HEK293T (cell line): ENCODE results near the gene SPEF2.

ENCODE experiments used
- ARNT ChIP-seq: fragments of 450-650 bp; IDR thresholded peaks from 2 replicates; pipeline ENCODE4 v1.6.1; 2017; ENCODE audit warnings: mild to moderate bottlenecking
- ELF4 ChIP-seq: fragments of 450-650 bp; IDR thresholded peaks from 2 replicates; pipeline ENCODE4 v1.6.1; 2017; ENCODE audit warnings: antibody characterized with exemption
- FOXA1 ChIP-seq: fragments of 450-650 bp; IDR thresholded peaks from 2 replicates; pipeline ENCODE4 v1.6.1; 2016; ENCODE audit warnings: mild to moderate bottlenecking
- FOXM1 ChIP-seq: fragments of 450-650 bp; IDR thresholded peaks from 2 replicates; pipeline ENCODE4 v1.6.1; 2017; ENCODE audit warnings: mild to moderate bottlenecking, borderline replicate concordance
- HDGF ChIP-seq: fragments of 450-650 bp; IDR thresholded peaks from 2 replicates; pipeline ENCODE4 v1.6.1; 2017; ENCODE audit warnings: antibody characterized with exemption, borderline replicate concordance
- L3MBTL2 ChIP-seq: fragments of 450-650 bp; conservative IDR thresholded peaks from 2 replicates; pipeline ENCODE4 v1.6.1; 2016; ENCODE audit warnings: mild to moderate bottlenecking
- LEF1 ChIP-seq: fragments of 450-650 bp; IDR thresholded peaks from 2 replicates; pipeline ENCODE4 v1.6.1; 2017; ENCODE audit warnings: mild to moderate bottlenecking, borderline replicate concordance
- NFRKB ChIP-seq: fragments of 450-650 bp; IDR thresholded peaks from 2 replicates; pipeline ENCODE4 v1.6.1; 2016; ENCODE audit warnings: mild to moderate bottlenecking, moderate library complexity
- SP1 ChIP-seq: fragments of 450-650 bp; IDR thresholded peaks from 2 replicates; pipeline ENCODE4 v1.6.1; 2017
- SUZ12 ChIP-seq: fragments of 450-650 bp; IDR thresholded peaks from 2 replicates; pipeline ENCODE4 v1.6.1; 2016; ENCODE audit warnings: mild to moderate bottlenecking
- ZNF384 ChIP-seq: fragments of 450-650 bp; IDR thresholded peaks from 2 replicates; pipeline ENCODE4 v1.6.1; 2016
- TF ChIP-seq, protein P1 (sequence below): fragments of 450-650 bp; IDR thresholded peaks from 2 replicates; pipeline ENCODE4 v1.6.1; 2016

DNA sequence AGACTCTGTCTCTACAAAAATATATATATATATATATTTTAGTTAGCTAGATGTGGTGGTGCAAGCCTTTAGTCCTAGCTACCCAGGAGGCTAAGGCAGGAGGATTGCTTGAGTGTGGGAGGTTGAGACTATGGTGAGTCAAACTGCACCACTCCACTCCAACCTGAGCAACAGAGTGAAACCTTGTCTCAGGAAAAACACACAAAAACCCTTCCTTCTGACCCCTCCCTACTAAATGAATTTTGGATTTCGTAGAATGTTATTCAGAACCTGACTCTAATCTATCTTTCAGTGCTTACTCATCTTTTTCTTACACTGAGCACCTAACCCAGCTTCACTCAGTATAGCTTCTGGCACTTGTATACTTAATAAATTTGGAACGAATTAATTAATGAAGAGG lies 203.8 kb downstream of the SPEF2 start:
- TF ChIP-seq ELF4 (no peak), FOXA1 (no peak), FOXM1 (no peak), SP1 (no peak), ARNT (no peak), SUZ12 (no peak), HDGF (no peak), ZNF384 (no peak), LEF1 (no peak), NFRKB (no peak), L3MBTL2 (no peak)
- TF ChIP-seq, protein P1, sequence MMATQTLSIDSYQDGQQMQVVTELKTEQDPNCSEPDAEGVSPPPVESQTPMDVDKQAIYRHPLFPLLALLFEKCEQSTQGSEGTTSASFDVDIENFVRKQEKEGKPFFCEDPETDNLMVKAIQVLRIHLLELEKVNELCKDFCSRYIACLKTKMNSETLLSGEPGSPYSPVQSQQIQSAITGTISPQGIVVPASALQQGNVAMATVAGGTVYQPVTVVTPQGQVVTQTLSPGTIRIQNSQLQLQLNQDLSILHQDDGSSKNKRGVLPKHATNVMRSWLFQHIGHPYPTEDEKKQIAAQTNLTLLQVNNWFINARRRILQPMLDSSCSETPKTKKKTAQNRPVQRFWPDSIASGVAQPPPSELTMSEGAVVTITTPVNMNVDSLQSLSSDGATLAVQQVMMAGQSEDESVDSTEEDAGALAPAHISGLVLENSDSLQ: no peak
